Gastroesophageal sphincter (tissue), 4 donors: ENCODE measurements around the gene SCEL. TPM values are rescaled to one million over a fixed set of nuclear protein-coding genes. Genes with fewer than 3 reads are reported as not detected.

Experiments used
- ATAC-seq: fragments of 150-250 bp; one replicate; pipeline ENCODE4 v1.9.1; 2016; ENCODE audit warnings: mild to moderate bottlenecking, moderate library complexity
- H3K27ac ChIP-seq, 4 donors: fragments of 200-600 bp; sonication (generic) in 3 of 4; 1 replicate in 3 of 4; 2 replicates in 1 of 4; pipeline ENCODE4 v1.5.1; 2016 to 2019
- H3K27me3 ChIP-seq: fragments of 200-600 bp; sonication (generic); one replicate; pipeline ENCODE4 v1.5.1; 2019
- H3K36me3 ChIP-seq, 2 donors: fragments of 200-600 bp; sonication (generic); one replicate each; pipeline ENCODE4 v1.5.1; 2019; ENCODE audit warnings: control low read depth in 1 of 2
- H3K4me1 ChIP-seq, 3 donors: fragments of 200-600 bp; sonication (generic); 1 replicate in 2 of 3; 2 replicates in 1 of 3; pipeline ENCODE4 v1.5.1; 2016 to 2019; ENCODE audit warnings: control low read depth in 2 of 3
- H3K4me3 ChIP-seq, 2 donors: fragments of 200-600 bp; sonication (generic); one replicate each; pipeline ENCODE4 v1.5.1; 2019; ENCODE audit warnings: mild to moderate bottlenecking in 1 of 2, moderate library complexity in 1 of 2
- H3K9me3 ChIP-seq, 3 donors: fragments of 200-600 bp; sonication (generic); one replicate each; pipeline ENCODE4 v1.5.1; 2017 to 2019; ENCODE audit warnings: control low read depth in 2 of 3
- CTCF ChIP-seq, 4 experiments: fragments of 200-600 bp in 2 of 4; fragments of 450-650 bp in 2 of 4; sonication (generic) in 1 of 4; IDR thresholded peaks; one replicate each; pipeline ENCODE4 v1.5.1; 2017 to 2019; ENCODE audit warnings: antibody characterized with exemption in 4 of 4, mild to moderate bottlenecking in 2 of 4, moderate library complexity in 2 of 4
- EP300 ChIP-seq: sonication (generic); formaldehyde crosslinking; IDR thresholded peaks from one replicate; pipeline ENCODE4 v1.6.1; 2017; ENCODE audit warnings: antibody characterized with exemption, mild to moderate bottlenecking
- POLR2A ChIP-seq, 2 donors: fragments of 450-650 bp; IDR thresholded peaks; one replicate each; pipeline ENCODE4 v1.6.1; 2017; ENCODE audit warnings: antibody characterized with exemption in 2 of 2, mild to moderate bottlenecking in 2 of 2, moderate library complexity in 1 of 2
- POLR2AphosphoS5 ChIP-seq: sonication (generic); formaldehyde crosslinking; IDR thresholded peaks from one replicate; pipeline ENCODE4 v1.6.1; 2017; ENCODE audit warnings: antibody characterized with exemption
- WGBS, 2 donors: methylation state at CpG; one replicate each; pipeline ENCODE4 v1.1.5; 2018; ENCODE audit warnings: low coverage in 1 of 2; 5-methylcytosine and 5-hydroxymethylcytosine counted together
- total RNA-seq, 4 donors: library from RNA; depleted of rRNA; stranded (reverse); fragments of >200 nt; gene quantifications; one replicate each; pipeline ENCODE4 v1.1.0, GENCODE V29; 2016

Gene SCEL
- total RNA-seq, 4 donors from 2014 or later: 0.54 to 14.6 (median 1.0) TPM

GRCh38 chr13:77571956-77572355, 36.5 kb downstream of the SCEL start:
- no peak overlapping the region for H3K4me3 ChIP-seq
- H3K27ac ChIP-seq: no peak overlapping the region
- TF ChIP-seq POLR2A (IDR thresholded peaks at IDR 0.05) (no peak), EP300 (no peak), CTCF (IDR thresholded peaks at IDR 0.05) (no peak), POLR2AphosphoS5 (no peak)
- H3K27me3 ChIP-seq: no peaks in the 10 kb centered on the region
- no peak for ATAC-seq
- no peaks in the 10 kb centered on the region for H3K4me1 ChIP-seq
- WGBS, 2 donors: 63 to 84% methylated on average over 3 to 5 of the region's 5 CpGs
- H3K36me3 ChIP-seq: no peaks in the 10 kb centered on the region
- H3K9me3 ChIP-seq: no peaks in the 10 kb centered on the region

- TF ChIP-seq CTCF (IDR thresholded peaks at IDR 0.05) (no peak), EP300 (no peak), POLR2AphosphoS5 (no peak), POLR2A (IDR thresholded peaks at IDR 0.05) (no peak)
- H3K27me3 ChIP-seq: peaks cover 5% of the 10 kb centered on the region
- no peak for ATAC-seq
- no peaks in the 10 kb centered on the region for H3K9me3 ChIP-seq
- H3K4me1 ChIP-seq: no peaks in the 10 kb centered on the region
- 20 to 23% methylated on average over 3 of the region's 3 CpGs for WGBS, 2 donors
- H3K4me3 ChIP-seq: no peak overlapping the region
- H3K27ac ChIP-seq: no peak overlapping the region
- H3K36me3 ChIP-seq: no peaks in the 10 kb centered on the region
These were observed 38.6 kb downstream of the SCEL start for GRCh38 chr13:77574096-77574495.

GRCh38 chr13:77579959-77580358, 44.5 kb downstream of the SCEL start:
- H3K4me3 ChIP-seq: no peak overlapping the region
- no peak for TF ChIP-seq POLR2A (IDR thresholded peaks at IDR 0.05)
- TF ChIP-seq POLR2AphosphoS5: no peak
- TF ChIP-seq EP300: no peak
- TF ChIP-seq CTCF (IDR thresholded peaks at IDR 0.05): no peak
- H3K4me1 ChIP-seq: no peaks in the 10 kb centered on the region
- WGBS, 2 donors: 36 to 45% methylated on average over 2 of the region's 2 CpGs
- H3K27ac ChIP-seq: no peak overlapping the region
- no peaks in the 10 kb centered on the region for H3K9me3 ChIP-seq
- H3K36me3 ChIP-seq: no peaks in the 10 kb centered on the region
- ATAC-seq: no peak
- peaks cover 5% of the 10 kb centered on the region for H3K27me3 ChIP-seq

- H3K4me3 ChIP-seq: no peak overlapping the region
- no peaks in the 10 kb centered on the region for H3K4me1 ChIP-seq
- H3K9me3 ChIP-seq: no peaks in the 10 kb centered on the region
- H3K27me3 ChIP-seq: peaks cover 5% of the 10 kb centered on the region
- no peaks in the 10 kb centered on the region for H3K36me3 ChIP-seq
- H3K27ac ChIP-seq: no peak overlapping the region
- WGBS, 2 donors: 42 to 55% methylated on average over 1 of the region's 1 CpG
- no peak for ATAC-seq
- no peak for TF ChIP-seq POLR2AphosphoS5
- TF ChIP-seq EP300: no peak
- TF ChIP-seq POLR2A (IDR thresholded peaks at IDR 0.05): no peak
- no peak for TF ChIP-seq CTCF (IDR thresholded peaks at IDR 0.05)
These were observed 45.2 kb downstream of the SCEL start for GRCh38 chr13:77580748-77581147.

- Histone ChIP-seq H3K9me3 (no peaks in the 10 kb centered on the region), H3K27me3 (no peaks in the 10 kb centered on the region), H3K4me1 (no peaks in the 10 kb centered on the region), H3K4me3 (no peak overlapping the region), H3K27ac (no peak overlapping the region), H3K36me3 (no peaks in the 10 kb centered on the region)
- no peak for ATAC-seq
- TF ChIP-seq CTCF (IDR thresholded peaks at IDR 0.05) (no peak), POLR2AphosphoS5 (no peak), POLR2A (IDR thresholded peaks at IDR 0.05) (no peak), EP300 (no peak)
- 73 to 80% methylated on average over 3 of the region's 3 CpGs for WGBS, 2 donors
These were observed 48.1 kb downstream of the SCEL start for GRCh38 chr13:77583581-77583980.
